Right ventricle myocardium inferior (tissue), 1 donor: ENCODE measurements around the gene SPAG16. TPM values are rescaled to one million over a fixed set of nuclear protein-coding genes. Genes with fewer than 3 reads are reported as not detected.

Source experiments
- ATAC-seq: fragments of 200-7000 bp; cut with Tn5 transposase; one replicate; pipeline ENCODE4 v1.9.1; 2020; ENCODE audit warnings: mild to moderate bottlenecking, moderate library complexity
- DNase-seq: peaks from one replicate; pipeline ENCODE4 v3.0.0; 2021; ENCODE audit errors: missing footprints
- intact Hi-C: fragments of 100-400 bp; cut with DNase I; formaldehyde crosslinking; loops from one replicate; pipeline ENCODE4 v1.11.0; 2022
- total RNA-seq: library from RNA; stranded (reverse); fragmentation: NEBNext Ultra II Directional; extraction: Animal tissue kit (Norgen Biotek cat#: 25700); gene quantifications from one replicate; pipeline ENCODE4 v1.2.1, GENCODE V29; 2021
- donor health status: DM: no; HTN: yes; CAD: no; lungs with severe emphysema.

Gene SPAG16
- total RNA-seq, 1 donor from 2014 or later, result 16.6 TPM

DNA sequence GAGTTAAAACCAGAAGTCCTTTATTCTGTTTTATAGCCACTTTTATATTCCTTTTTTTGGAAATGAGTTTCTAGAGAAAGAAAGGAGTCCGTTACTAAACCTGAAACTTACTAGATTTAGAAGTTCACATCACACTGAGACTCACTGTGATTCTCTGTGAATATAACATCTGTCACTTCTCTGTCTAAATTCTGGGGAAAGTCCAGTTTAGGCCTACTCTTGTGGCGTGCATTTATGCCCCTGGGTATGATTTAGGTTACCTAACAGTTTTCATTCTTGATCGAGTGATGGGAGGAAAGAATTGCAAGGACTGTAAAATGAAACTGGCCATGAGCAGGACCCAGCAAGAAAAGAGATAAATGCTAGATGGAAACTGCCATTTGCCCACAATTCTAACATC, 449.6 kb downstream of the SPAG16 start:
- intact Hi-C loops, result no loop called here
- ATAC-seq (no peak), DNase-seq (no peak)

DNA sequence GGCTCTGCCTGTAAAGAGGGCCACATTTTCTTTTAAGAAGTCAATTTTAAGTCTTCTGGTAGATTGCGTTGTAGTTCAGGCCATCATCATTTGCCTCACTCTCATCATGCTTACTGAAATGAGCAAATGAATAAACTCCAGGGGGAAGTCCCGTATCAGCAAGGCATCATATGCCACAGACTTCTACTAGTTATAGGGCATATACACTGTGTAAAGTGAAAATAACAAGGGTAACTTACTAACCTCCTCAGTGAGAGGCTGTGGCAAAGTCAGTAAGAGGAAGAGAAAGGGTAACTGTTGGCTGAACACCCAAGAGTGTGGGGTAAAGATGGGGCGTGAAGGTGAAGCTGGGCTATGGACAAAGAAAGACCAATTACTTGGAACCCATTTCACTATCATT, 456.2 kb downstream of the SPAG16 start:
- no peak for ATAC-seq
- intact Hi-C loops, result no loop called here
- no peak for DNase-seq

DNA sequence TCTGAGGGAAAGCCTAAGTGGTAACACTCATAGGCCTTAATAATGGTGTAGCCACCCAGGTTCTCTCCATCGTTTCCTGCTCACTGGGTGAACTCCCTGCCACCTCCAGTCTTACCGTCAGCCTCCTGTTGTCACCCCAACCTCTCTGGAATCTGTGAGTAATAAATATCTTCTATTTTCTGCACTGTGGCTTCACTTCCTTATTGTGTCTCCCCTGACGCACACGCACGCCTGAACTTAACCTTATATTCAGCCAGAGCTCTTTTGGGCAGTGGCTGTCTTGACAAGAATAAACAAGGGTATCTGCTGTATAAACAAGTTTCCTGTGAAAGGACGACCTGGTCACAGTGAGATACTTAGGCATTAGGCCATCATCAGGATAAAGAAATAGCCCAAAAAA, 467.2 kb downstream of the SPAG16 start:
- DNase-seq (no peak), ATAC-seq (no peak)
- intact Hi-C loops, result no loop called here

DNA sequence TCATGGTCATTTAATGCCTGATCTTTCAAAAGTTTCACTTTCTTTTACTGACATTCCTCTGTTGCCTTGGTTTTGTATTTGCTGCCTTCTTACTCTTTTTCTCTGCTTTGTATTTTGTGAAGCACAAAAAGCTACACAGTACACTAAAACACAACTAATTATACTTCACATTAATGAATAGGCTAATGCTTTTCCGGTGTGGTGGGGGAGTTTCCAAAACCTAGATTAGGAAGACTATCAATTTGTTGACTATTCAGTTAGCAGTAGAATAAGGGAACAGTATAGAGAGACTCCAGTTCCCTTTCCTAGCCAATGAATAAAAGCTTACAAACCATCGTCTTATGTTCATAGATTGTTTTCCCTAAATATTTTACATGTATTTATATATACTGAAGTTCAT, 468.3 kb downstream of the SPAG16 start:
- DNase-seq, result no peak
- intact Hi-C loops, result no loop called here
- ATAC-seq, result no peak

DNA sequence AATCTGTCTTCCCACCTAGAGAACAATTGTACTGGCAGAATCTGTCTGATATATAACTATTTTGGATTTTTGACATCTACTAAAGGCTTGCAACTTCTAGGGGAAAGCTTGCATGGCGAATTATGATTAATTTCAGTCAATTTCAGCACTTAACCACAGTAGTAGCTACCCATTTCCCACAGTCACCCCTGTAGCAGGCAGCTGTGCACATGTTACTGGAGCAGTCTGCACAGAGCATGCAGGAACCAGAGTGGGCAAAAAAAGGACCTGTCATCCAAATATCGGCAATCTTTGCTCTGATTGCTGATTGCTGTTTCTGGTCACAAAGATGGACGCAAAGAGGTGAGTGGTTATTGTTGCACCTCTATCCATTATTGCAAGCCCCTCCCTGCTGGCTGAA, 473.3 kb downstream of the SPAG16 start:
- ATAC-seq, result no peak
- intact Hi-C loops, result no loop called here

DNA sequence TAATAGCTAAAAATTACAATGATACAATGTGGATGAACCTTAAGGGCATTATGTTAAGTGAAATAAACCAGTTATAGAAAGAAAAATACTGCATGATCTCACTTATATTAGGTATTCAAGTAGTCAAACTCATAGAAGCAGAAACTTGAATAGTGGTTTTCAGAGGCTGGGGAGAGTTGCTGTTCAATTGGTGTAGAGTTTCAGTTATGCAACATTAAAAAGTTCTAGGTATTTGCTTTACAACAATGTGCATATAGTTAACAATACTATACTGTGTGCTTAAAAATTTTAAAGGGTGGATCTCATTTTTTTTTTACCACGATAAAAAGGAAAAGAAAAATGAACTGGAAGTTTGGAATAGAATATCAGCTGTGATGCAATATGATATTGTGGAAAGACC, 479.1 kb downstream of the SPAG16 start:
- no peak for ATAC-seq
- intact Hi-C loops, result no loop called here
- DNase-seq, result no peak

More for the DNA sequence above, 473.3 kb downstream of the SPAG16 start:
- DNase-seq, result no peak

DNA sequence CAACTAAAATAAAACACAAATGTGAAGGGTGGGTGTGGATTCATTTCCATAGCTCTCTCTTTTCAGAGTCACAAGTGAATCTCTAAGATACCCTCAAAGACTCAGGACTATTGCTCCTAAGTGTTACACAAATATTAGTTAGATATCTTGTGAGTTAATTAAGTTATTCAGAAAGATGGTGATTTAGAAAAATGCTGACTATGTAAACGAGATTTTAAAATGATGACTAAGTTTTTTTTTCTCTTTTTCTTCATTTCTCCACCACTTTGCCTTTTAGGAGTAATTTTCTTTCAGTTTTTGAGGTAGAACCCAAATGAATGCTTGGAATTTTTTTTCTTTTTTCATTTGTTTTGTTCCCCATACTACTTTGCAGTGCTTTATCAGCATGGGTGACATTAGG, 479.7 kb downstream of the SPAG16 start:
- DNase-seq (no peak), ATAC-seq (no peak)
- intact Hi-C loops, result no loop called here

DNA sequence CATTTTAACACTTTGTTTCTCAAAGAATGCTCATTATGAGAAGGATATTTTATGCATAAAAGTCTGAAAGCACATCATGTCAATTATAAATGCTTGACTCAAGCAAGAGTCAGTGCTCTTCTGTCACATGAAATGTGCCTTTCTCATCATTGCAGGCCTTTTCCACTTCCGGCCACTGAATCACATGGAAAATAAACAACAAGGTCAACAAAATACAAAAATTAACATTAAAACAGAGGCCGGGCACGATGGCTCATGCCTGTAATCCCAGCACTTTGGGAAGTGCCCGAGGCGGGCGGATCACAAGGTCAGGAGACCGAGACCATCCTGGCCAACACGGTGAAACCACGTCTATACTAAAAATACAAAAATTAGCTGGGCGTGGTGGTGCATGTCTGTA, 480.6 kb downstream of the SPAG16 start:
- intact Hi-C loops, result no loop called here
- DNase-seq, result no peak

DNA sequence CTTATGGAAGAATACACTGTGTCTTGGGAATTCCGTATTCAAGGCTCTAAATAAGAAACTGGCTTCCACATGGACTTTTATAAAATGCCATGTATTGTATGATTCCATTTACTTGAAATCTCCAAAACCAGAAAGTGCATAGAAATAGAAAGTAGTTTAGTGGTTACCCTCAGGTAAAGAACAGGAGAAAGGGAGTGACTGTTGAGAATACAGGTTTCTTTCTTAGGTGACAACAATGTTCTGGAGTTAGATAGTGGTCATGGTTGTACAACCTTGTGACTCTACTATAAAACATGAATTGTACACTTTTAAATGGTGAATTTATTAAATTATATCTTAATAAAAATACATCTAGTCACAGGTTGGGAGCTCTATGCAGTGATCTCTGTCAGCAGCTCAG, 481.8 kb downstream of the SPAG16 start:
- intact Hi-C loops, result no loop called here
- no peak for ATAC-seq
- no peak for DNase-seq

More for the DNA sequence above, 480.6 kb downstream of the SPAG16 start:
- no peak for ATAC-seq

DNA sequence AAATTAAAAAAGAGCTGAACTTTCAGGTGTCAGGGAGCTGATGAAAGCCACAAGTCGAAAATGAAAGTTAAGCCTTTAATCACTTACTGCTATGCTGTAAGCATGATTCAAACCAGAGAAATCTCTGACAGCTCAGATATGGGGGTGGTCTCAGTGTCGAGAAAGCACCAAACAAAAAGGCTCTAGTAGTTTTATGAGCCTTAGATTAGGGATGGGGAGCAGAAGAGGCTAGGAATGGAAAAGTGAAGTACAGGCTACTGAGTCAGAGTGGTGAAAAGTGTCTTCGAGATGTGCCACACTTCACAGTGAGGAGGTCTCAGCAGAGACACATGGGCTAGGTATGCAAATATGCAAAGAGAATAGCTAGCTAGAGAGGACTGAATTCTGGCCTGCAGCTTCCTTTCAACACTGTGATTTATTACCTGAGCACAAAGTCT, 482.2 kb downstream of the SPAG16 start:
- ATAC-seq (no peak), DNase-seq (no peak)
- intact Hi-C loops, result no loop called here

DNA sequence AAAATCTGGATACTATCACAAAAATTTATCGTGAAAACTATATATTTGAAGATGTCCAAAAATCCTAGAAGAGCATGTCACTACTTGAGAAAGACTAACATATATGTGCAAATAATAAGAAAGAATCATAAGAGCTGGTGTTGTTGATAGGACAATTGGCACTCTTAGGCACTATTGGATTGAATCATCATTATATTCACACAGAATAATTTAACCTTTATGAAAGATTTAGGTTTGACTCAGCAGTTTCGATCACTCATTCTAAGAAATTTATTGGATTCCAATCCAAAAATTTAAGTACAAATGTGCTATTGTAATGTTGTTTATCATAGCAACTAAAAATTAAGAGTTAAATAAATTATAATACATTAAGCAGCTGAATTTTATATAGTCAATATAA, 503.6 kb downstream of the SPAG16 start:
- no peak for DNase-seq
- intact Hi-C loops, result no loop called here
- no peak for ATAC-seq

DNA sequence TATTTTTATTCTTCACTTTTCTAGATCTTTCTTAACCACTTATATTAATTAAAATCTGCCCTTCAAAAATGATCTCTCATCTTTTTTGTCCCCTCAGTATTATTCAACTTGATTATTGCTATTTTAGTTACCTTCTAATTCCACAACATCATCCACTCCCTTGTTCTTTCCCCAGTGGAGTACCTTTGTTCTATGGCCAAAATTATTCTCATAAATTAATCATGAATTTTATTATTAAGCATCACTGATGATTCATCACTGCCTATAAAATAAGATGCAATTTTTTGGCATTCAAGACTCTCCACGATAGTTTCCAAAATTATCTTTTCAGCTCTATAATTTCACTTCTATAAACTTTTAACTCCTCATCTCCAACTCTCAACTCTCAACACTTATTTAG, 505.7 kb downstream of the SPAG16 start:
- intact Hi-C loops, result no loop called here
- no peak for ATAC-seq

DNA sequence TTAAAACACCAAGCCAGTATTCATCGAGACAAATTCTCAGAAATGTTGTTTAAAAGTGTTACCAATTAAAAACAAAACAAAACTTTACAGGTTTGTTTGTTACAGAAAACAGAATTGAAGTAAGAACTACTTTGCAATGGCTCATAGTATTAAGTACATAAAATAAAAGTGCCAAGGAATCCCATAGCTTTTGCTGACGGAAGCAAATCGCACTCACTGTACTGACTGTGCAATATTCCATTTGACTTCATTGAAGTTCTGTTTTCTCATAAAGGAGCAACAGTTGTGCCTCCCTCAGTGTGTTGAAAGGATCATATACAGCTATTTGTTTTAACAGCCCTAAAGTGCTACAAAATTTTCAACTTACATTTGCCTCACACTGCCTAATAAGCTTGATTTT, 507.8 kb downstream of the SPAG16 start:
- intact Hi-C loops, result no loop called here
- no peak for DNase-seq
- ATAC-seq, result no peak

More for the DNA sequence above, 505.7 kb downstream of the SPAG16 start:
- DNase-seq, result no peak

DNA sequence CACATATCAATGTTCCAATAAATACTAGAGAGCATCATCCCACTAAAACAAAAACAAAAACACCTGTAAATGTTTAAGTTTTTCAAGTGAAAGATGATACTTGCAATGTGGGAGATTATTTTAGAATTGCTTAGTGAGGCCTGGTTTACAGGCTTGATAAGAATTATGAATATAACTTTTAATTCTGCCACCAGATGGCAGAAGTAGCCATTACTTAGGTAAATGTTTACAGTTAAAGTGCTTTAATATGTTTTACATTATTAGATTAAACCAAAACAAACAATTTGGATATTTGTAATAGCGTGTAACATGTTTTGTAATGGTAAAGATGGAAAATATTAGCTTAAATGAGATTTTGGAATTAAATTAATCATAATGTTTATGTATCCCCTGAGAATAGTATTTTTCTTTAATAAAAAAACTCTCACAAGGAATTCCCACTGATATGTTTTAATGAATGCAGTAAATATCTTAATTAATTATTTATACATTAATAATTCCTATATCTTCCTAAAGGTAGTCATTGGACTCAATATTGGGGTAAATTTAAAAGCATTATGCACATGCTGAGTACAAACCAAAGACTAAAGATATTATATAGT, 522.0 kb downstream of the SPAG16 start:
- no peak for DNase-seq
- intact Hi-C loops, result loop anchor here (10.0 kb wide), 1 partner anchor 1199 kb away; no protein-coding TSS in a partner anchor

DNA sequence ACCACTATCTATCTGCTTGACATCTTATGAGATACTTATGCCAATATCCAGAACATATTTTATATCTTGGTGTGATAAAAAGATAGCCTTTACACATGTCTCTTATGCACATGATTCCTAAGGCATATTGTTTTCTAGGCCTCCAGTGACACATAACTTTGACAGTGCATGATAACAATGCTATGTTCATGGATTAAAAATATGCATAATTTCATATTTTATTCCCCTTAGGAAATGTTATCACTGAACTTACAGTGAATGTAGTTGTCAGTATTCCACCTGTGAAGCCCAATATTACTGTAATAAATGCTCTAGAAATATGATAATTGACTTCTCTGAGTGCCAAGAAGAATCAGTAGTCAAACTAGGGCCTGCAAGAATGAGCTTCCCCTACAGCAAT, 532.3 kb downstream of the SPAG16 start:
- DNase-seq (no peak), ATAC-seq (no peak)
- intact Hi-C loops, result no loop called here

More for the DNA sequence above, 522.0 kb downstream of the SPAG16 start:
- no peak for ATAC-seq

DNA sequence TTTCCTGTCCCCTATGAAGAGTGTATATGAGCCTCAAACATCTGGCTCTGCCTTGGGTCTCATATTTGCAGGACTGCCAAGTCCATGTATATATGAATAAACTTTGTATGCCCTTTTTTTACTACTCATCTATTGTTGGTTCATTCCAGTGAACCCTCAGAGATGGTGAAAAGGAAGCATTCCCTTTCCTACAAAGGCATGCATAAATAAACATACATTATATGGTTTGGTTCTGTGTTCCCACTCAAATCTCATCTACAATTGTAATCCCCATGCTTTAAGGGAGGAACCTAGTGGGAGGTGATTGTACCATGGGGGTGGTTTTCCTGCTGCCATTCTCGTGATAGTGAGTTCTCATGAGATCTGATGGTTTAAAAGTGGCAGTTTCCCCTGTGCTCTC, 534.2 kb downstream of the SPAG16 start:
- ATAC-seq, result no peak
- DNase-seq, result no peak
- intact Hi-C loops, result no loop called here

DNA sequence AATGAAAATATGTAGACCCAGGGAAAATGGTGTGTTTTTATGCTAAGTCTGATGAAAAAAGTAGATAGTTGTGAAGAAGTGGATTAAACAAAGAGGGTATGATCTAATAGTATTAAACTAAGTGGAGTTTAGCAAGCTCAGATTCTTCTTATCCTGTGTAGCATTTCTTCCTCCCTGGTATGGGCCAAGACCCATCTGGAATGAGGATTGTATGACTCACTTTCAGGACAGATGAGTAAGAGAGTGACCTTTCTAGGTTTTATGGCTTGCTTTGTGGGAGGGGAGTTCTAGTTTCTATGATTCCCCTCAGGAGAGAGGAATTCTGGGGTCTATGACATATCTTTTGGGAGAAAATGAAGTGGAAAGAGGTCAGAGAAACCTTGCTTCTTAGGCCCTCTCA, 550.1 kb downstream of the SPAG16 start:
- ATAC-seq (no peak), DNase-seq (no peak)
- intact Hi-C loops, result no loop called here

DNA sequence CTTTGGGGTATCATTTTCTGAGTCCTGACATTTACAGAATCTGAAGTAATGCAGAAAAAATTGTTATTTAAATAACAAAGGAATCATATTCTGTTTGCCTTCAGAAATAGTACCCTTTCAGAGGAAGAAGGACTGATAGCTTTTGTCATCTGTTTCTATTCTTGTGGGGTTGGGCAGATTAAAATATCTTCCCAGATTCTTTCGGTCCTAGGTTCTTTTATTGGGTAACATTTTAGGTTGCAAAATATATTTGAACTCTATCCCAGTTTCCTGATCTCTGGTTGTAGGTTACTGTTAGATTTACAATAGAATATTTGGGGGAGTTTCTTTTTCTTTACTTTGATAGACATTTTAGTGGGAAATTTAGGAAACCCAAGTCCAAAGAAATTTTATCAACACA, 550.5 kb downstream of the SPAG16 start:
- no peak for ATAC-seq

DNA sequence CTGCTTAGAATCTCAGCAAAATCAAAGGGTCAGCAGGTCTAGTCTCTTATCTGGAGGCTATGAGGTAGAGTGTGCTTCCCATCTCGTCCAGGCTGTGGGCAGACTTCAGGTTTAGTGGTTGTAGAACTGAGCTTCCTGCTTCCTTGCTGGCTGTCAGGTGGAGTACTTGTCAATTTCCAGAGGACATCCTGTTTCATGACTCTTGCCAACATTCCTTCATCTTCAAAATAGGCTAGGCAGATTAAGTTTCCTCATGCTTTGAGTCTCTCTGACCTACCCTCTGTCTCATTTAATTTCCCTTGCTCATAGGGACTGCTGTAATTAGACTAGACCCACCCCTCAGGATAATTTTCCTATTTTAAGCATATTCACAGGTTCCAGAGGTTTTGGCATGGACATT, 562.6 kb downstream of the SPAG16 start:
- intact Hi-C loops, result no loop called here
- DNase-seq, result no peak
- no peak for ATAC-seq

More for the DNA sequence above, 550.5 kb downstream of the SPAG16 start:
- DNase-seq, result no peak
- intact Hi-C loops, result no loop called here

DNA sequence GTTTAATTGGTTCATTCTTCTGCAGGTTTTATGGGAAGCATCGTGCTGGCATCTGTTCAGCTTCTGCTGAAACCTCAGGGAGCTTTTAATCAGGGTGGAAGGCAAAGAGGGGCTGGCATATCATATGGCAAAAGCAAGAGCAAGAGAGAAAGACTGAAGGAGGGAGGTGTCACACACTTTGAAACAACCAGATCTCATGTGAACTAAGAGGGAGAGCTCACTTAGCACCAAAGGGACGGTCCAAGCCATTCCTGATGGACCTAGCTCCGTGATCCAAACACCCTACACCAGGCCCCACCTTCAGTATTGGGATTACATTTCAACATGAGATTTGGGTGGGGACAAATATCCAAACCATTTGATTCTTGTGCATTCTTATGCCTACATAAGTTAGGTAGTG, 563.1 kb downstream of the SPAG16 start:
- no peak for ATAC-seq
- intact Hi-C loops, result no loop called here
- DNase-seq, result no peak

DNA sequence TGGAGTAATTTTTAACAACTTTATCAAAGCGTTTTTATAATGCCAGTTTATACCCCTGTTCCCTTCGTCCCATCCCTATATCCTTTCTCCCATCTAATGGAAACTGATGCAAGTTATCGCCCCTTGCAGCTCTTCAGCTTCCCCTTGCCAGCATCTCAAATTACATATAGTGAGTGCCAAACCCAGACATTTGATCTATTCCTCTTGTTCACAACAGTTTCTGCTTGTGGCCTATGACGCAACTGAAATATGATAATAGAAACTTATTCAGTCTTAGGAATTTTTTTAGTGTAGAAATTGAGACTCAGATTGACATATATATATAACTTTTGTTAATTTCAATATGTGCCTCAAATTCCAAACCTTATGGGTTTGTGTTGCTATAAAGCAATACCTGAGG, 564.4 kb downstream of the SPAG16 start:
- DNase-seq (no peak), ATAC-seq (no peak)

More for the DNA sequence above, 564.4 kb downstream of the SPAG16 start:
- intact Hi-C loops, result no loop called here
